Esophagus (tissue), 2 donors: ENCODE results near the gene PPP2R2C. TPM values are rescaled to one million over a fixed set of nuclear protein-coding genes. Genes with fewer than 3 reads are reported as not detected.

Source experiments
- H3K27ac ChIP-seq, 2 donors: one replicate each; pipeline ENCODE4 v1.5.1; 2013; ENCODE audit warnings: low read depth in 2 of 2, mild to moderate bottlenecking in 2 of 2, inconsistent platforms in 1 of 2, low read length in 1 of 2, moderate library complexity in 1 of 2
- H3K27me3 ChIP-seq, 2 donors: one replicate each; pipeline ENCODE4 v1.6.1; 2013; ENCODE audit warnings: low read length in 2 of 2, control low read depth in 1 of 2, mild to moderate bottlenecking in 1 of 2; ENCODE audit not compliant: insufficient read depth in 2 of 2, control insufficient read depth in 1 of 2
- H3K36me3 ChIP-seq, 2 donors: one replicate each; pipeline ENCODE4 v1.6.1; 2013; ENCODE audit warnings: low read length in 1 of 2; ENCODE audit not compliant: control insufficient read depth in 2 of 2, insufficient read depth in 2 of 2
- H3K4me1 ChIP-seq, 2 donors: one replicate each; pipeline ENCODE4 v1.6.1; 2013; ENCODE audit warnings: low read length in 1 of 2; ENCODE audit not compliant: control insufficient read depth in 2 of 2, insufficient read depth in 2 of 2
- H3K4me3 ChIP-seq, 2 donors: one replicate each; pipeline ENCODE4 v1.5.1; 2013; ENCODE audit warnings: low read length in 2 of 2, mild to moderate bottlenecking in 2 of 2, low read depth in 1 of 2, moderate library complexity in 1 of 2
- H3K9me3 ChIP-seq, 2 donors: one replicate each; pipeline ENCODE4 v1.6.1; 2013; ENCODE audit warnings: mild to moderate bottlenecking in 2 of 2, low read depth in 1 of 2, low read length in 1 of 2, moderate library complexity in 1 of 2; ENCODE audit not compliant: control insufficient read depth in 2 of 2, insufficient read depth in 1 of 2
- WGBS, 2 donors: extraction: QIAGEN DNeasy Blood & Tissue Kit; methylation state at CpG; one replicate each; pipeline ENCODE4 v1.1.7; 2013; 5-methylcytosine and 5-hydroxymethylcytosine counted together
- polyA plus RNA-seq, 2 donors: library from polyadenylated mRNA; stranded (reverse); fragments of 200-250 nt; gene quantifications; one replicate each; pipeline ENCODE4 v1.2.3, GENCODE V29; 2013
- donor health status: healthy with polysubstance abuse.
- donor health status: Bipolar disorder and iron deficiency.

The PPP2R2C gene
- polyA plus RNA-seq, 2 donors: 23.2 to 26.7 TPM

GRCh38 chr4:6367371-6367851 is 105.0 kb downstream of the PPP2R2C start:
- Histone ChIP-seq H3K36me3 (peaks cover 0 to 6% of the 10 kb centered on the region in 2 donors), H3K4me3 (no peak overlapping the region), H3K4me1 (no peaks in the 10 kb centered on the region), H3K27me3 (no peaks in the 10 kb centered on the region), H3K27ac (no peak overlapping the region), H3K9me3 (no peaks in the 10 kb centered on the region)
- WGBS, 2 donors: 34 to 54% methylated on average over 8 of the region's 8 CpGs

GRCh38 chr4:6366581-6366980 is 105.8 kb downstream of the PPP2R2C start:
- H3K4me3 ChIP-seq: no peak overlapping the region
- no peak overlapping the region for H3K27ac ChIP-seq
- no peaks in the 10 kb centered on the region for H3K4me1 ChIP-seq
- no peaks in the 10 kb centered on the region for H3K27me3 ChIP-seq
- no peaks in the 10 kb centered on the region for H3K36me3 ChIP-seq
- no peaks in the 10 kb centered on the region for H3K9me3 ChIP-seq
- WGBS, 2 donors: 76 to 81% methylated on average over 5 of the region's 5 CpGs

GRCh38 chr4:6365545-6366086 is 106.8 kb downstream of the PPP2R2C start:
- Histone ChIP-seq H3K36me3 (no peaks in the 10 kb centered on the region), H3K27ac (no peak overlapping the region), H3K9me3 (no peaks in the 10 kb centered on the region), H3K27me3 (no peaks in the 10 kb centered on the region), H3K4me3 (no peak overlapping the region), H3K4me1 (no peaks in the 10 kb centered on the region)
- 78 to 84% methylated on average over 13 of the region's 13 CpGs for WGBS, 2 donors

GRCh38 chr4:6364581-6364980 is 107.8 kb downstream of the PPP2R2C start:
- no peaks in the 10 kb centered on the region for H3K4me1 ChIP-seq
- no peaks in the 10 kb centered on the region for H3K27me3 ChIP-seq
- no peak overlapping the region for H3K27ac ChIP-seq
- H3K36me3 ChIP-seq: no peaks in the 10 kb centered on the region
- H3K4me3 ChIP-seq: no peak overlapping the region
- H3K9me3 ChIP-seq: no peaks in the 10 kb centered on the region
- WGBS, 2 donors: 79 to 88% methylated on average over 8 of the region's 8 CpGs

GRCh38 chr4:6364146-6364545 is 108.3 kb downstream of the PPP2R2C start:
- no peaks in the 10 kb centered on the region for H3K4me1 ChIP-seq
- H3K27ac ChIP-seq: no peak overlapping the region
- H3K4me3 ChIP-seq: no peak overlapping the region
- 75 to 77% methylated on average over 6 of the region's 6 CpGs for WGBS, 2 donors
- no peaks in the 10 kb centered on the region for H3K27me3 ChIP-seq
- no peaks in the 10 kb centered on the region for H3K36me3 ChIP-seq
- H3K9me3 ChIP-seq: no peaks in the 10 kb centered on the region

- Histone ChIP-seq H3K4me3 (no peak overlapping the region), H3K27ac (no peak overlapping the region), H3K9me3 (no peaks in the 10 kb centered on the region), H3K36me3 (no peaks in the 10 kb centered on the region), H3K4me1 (no peaks in the 10 kb centered on the region), H3K27me3 (no peaks in the 10 kb centered on the region)
- 37 to 50% methylated on average over 8 of the region's 8 CpGs for WGBS, 2 donors
Observed at GRCh38 chr4:6362896-6363295, 109.5 kb downstream of the PPP2R2C start.

- WGBS, 2 donors: 72 to 85% methylated on average over 7 of the region's 7 CpGs
- H3K4me1 ChIP-seq: no peaks in the 10 kb centered on the region
- no peaks in the 10 kb centered on the region for H3K27me3 ChIP-seq
- no peaks in the 10 kb centered on the region for H3K36me3 ChIP-seq
- no peak overlapping the region for H3K4me3 ChIP-seq
- H3K27ac ChIP-seq: no peak overlapping the region
- H3K9me3 ChIP-seq: no peaks in the 10 kb centered on the region
Observed at GRCh38 chr4:6362243-6362885, 110.0 kb downstream of the PPP2R2C start.

- peaks cover 0 to 2% of the 10 kb centered on the region in 2 donors for H3K36me3 ChIP-seq
- no peak overlapping the region for H3K27ac ChIP-seq
- H3K9me3 ChIP-seq: no peaks in the 10 kb centered on the region
- no peak overlapping the region for H3K4me3 ChIP-seq
- no peaks in the 10 kb centered on the region for H3K27me3 ChIP-seq
- WGBS, 2 donors: 75 to 78% methylated on average over 4 of the region's 4 CpGs
- no peaks in the 10 kb centered on the region for H3K4me1 ChIP-seq
Observed at GRCh38 chr4:6361076-6361784, 111.2 kb downstream of the PPP2R2C start.

GRCh38 chr4:6360385-6360784 is 112.0 kb downstream of the PPP2R2C start:
- Histone ChIP-seq H3K4me3 (no peak overlapping the region), H3K27ac (no peak overlapping the region), H3K4me1 (no peaks in the 10 kb centered on the region), H3K9me3 (no peaks in the 10 kb centered on the region), H3K36me3 (peaks cover 0 to 2% of the 10 kb centered on the region in 2 donors), H3K27me3 (no peaks in the 10 kb centered on the region)
- 44 to 47% methylated on average over 10 of the region's 10 CpGs for WGBS, 2 donors
